Hepatocyte (in vitro differentiated cells): ENCODE data around the gene MRRF.

Experiments
- CTCF ChIP-seq: fragments of 200-600 bp; sonication (generic); IDR thresholded peaks from 2 replicates; pipeline ENCODE4 v1.5.1; 2016; ENCODE audit warnings: antibody characterized with exemption, mild to moderate bottlenecking; ENCODE audit not compliant: poor library complexity
- EZH2 ChIP-seq: fragments of 200-600 bp; sonication (generic); IDR thresholded peaks from 2 replicates; pipeline ENCODE4 v1.6.1; 2016; ENCODE audit warnings: antibody characterized with exemption, mild to moderate bottlenecking, borderline replicate concordance

GRCh38 chr9:122232796-122233306 is 31.8 kb upstream of the MRRF start:
- TF ChIP-seq EZH2 (no peak), CTCF (no peak)
